HepG2 (cell line): ENCODE results near the gene NR2F1-AS1. TPM values are rescaled to one million over a fixed set of nuclear protein-coding genes. Genes with fewer than 3 reads are reported as not detected.

Source experiments
- ATAC-seq: fragments of 200-7000 bp; cut with Tn5 transposase; 3 replicates; pipeline ENCODE4 v1.9.1; 2020; ENCODE audit warnings: mild to moderate bottlenecking, moderate library complexity
- BruUV-seq: library from RNA; stranded (reverse); fragments of 400-500 nt; replicated peaks from 2 replicates; lab custom pipeline; 2021; lab: Mats Ljungman, UMichigan
- CTCF ChIA-PET: fragments of 300-600 bp; formaldehyde crosslinking; extraction: SDS; loops from one replicate; lab custom pipeline; 2021; ENCODE audit warnings: low total read pairs, inconsistent platforms, low intra/inter-chr PET ratio; lab: Yijun Ruan, JAX
- POLR2A ChIA-PET: fragments of 350-600 bp; sonication (Branson Sonifier 250); formaldehyde crosslinking; loops from one replicate; lab custom pipeline; 2020; ENCODE audit warnings: antibody characterized with exemption, inconsistent platforms; lab: Yijun Ruan, JAX
- DNase-seq: peaks from one replicate; pipeline ENCODE4 v3.0.0-alpha.2; 2015; ENCODE audit warnings: low spot score
- FAIRE-seq: peaks from 3 replicates; lab custom pipeline; 2011; peaks lifted over from hg19 to GRCh38; lab: Jason Lieb, UNC
- H2AFZ ChIP-seq: one replicate; pipeline ENCODE4 v1.6.1; 2011; ENCODE audit warnings: low read length, inconsistent platforms
- H3K27ac ChIP-seq: fragments of 300-600 bp; 3 replicates; pipeline ENCODE4 v1.8.0; 2011; ENCODE audit warnings: mixed run types, mild to moderate bottlenecking, mixed read lengths, low read length, inconsistent platforms; ENCODE audit not compliant: insufficient read depth; ENCODE audit errors: extremely low read length
- H3K27me3 ChIP-seq, 2 experiments: fragments of 200-600 bp in 1 of 2; 2 replicates in 1 of 2; 3 replicates in 1 of 2; pipeline versions ENCODE4 v1.6.0 to v1.8.0; 2011; ENCODE audit warnings: low read length in 2 of 2, mild to moderate bottlenecking in 2 of 2, moderate library complexity in 2 of 2, inconsistent platforms in 1 of 2; ENCODE audit not compliant: insufficient read depth in 2 of 2, control insufficient read depth in 1 of 2
- H3K36me3 ChIP-seq, 2 experiments: fragments of 200-600 bp in 1 of 2; replicated peaks in 1 of 2; 2 replicates in 1 of 2; 3 replicates in 1 of 2; pipeline versions ENCODE4 v1.5.1 to v1.8.0; 2011; ENCODE audit warnings: low read length in 2 of 2, inconsistent platforms in 1 of 2; ENCODE audit not compliant: insufficient read depth in 2 of 2, control insufficient read depth in 1 of 2
- H3K4me1 ChIP-seq: 2 replicates; pipeline ENCODE4 v1.5.1; 2012; ENCODE audit warnings: low read length, inconsistent platforms; ENCODE audit not compliant: insufficient read depth
- H3K4me2 ChIP-seq: 2 replicates; pipeline ENCODE4 v1.6.0; 2011; ENCODE audit warnings: low read depth, low read length, inconsistent platforms
- H3K4me3 ChIP-seq, 3 experiments: fragments of 200-600 bp in 1 of 3; sonication (generic), shearing (Covaris generic) in 1 of 3; replicated peaks in 1 of 3; 2 replicates each; pipeline ENCODE4 v1.5.1; 2011 to 2016; ENCODE audit warnings: low read length in 3 of 3, inconsistent platforms in 2 of 3, low read depth in 2 of 3, mild to moderate bottlenecking in 2 of 3, control low read depth in 1 of 3, mixed read lengths in 1 of 3; ENCODE audit not compliant: insufficient read depth in 1 of 3
- H3K79me2 ChIP-seq: one replicate; pipeline ENCODE4 v1.6.1; 2011; ENCODE audit warnings: low read length, inconsistent platforms; ENCODE audit not compliant: insufficient read depth
- H3K9ac ChIP-seq: 2 replicates; pipeline ENCODE4 v1.6.0; 2011; ENCODE audit warnings: mild to moderate bottlenecking, low read depth, low read length, inconsistent platforms; ENCODE audit not compliant: insufficient read depth
- H3K9me3 ChIP-seq: 2 replicates; pipeline ENCODE4 v1.5.1; 2012; ENCODE audit warnings: mild to moderate bottlenecking, low read length
- H4K20me1 ChIP-seq: 2 replicates; pipeline ENCODE4 v1.6.0; 2011; ENCODE audit warnings: inconsistent platforms, mild to moderate bottlenecking, low read length, moderate library complexity; ENCODE audit not compliant: insufficient read depth
- ARID4A ChIP-seq: sonication (generic); formaldehyde crosslinking; IDR thresholded peaks from 2 replicates; pipeline ENCODE4 v1.5.0; 2020; ENCODE audit warnings: mild to moderate bottlenecking, missing genetic modification reagents, borderline replicate concordance
- FOXO1 ChIP-seq: sonication (generic); formaldehyde crosslinking; IDR thresholded peaks from 2 replicates; pipeline ENCODE4 v1.4.0; 2020; ENCODE audit warnings: missing genetic modification reagents
- MLX ChIP-seq: IDR thresholded peaks from 2 replicates; pipeline ENCODE4 v1.6.1; 2016
- PATZ1 ChIP-seq: sonication (generic); formaldehyde crosslinking; IDR thresholded peaks from 2 replicates; pipeline ENCODE4 v1.4.0; 2020; ENCODE audit warnings: missing genetic modification reagents
- PHF8 ChIP-seq: sonication (generic); formaldehyde crosslinking; IDR thresholded peaks from 2 replicates; pipeline ENCODE4 v1.5.0; 2020; ENCODE audit warnings: missing genetic modification reagents
- ZC3H13 ChIP-seq: sonication (generic); formaldehyde crosslinking; IDR thresholded peaks from 2 replicates; pipeline ENCODE4 v1.8.1; 2023; ENCODE audit warnings: mild to moderate bottlenecking, missing genetic modification reagents, moderate library complexity
- ZNF543 ChIP-seq: sonication (generic); formaldehyde crosslinking; IDR thresholded peaks from 2 replicates; pipeline ENCODE4 v1.4.0; 2020; ENCODE audit warnings: mild to moderate bottlenecking, missing genetic modification reagents
- WGBS: methylation state at CpG from one replicate; pipeline ENCODE4 v1.1.6; 2017; ENCODE audit warnings: low lambda C conversion rate; 5-methylcytosine and 5-hydroxymethylcytosine counted together
- in situ Hi-C: cut with HindIII; loops from 2 replicates; pipeline ENCODE4 v1.10.0; 2017; ENCODE audit warnings: low pct_unique_long_range_greater_than_20kb; ENCODE audit not compliant: extremely low pct_ligation_motif_present
- intact Hi-C: fragments of 100-400 bp; cut with micrococcal nuclease; formaldehyde crosslinking; loops from one replicate; pipeline ENCODE4 v1.10.0; 2022; ENCODE audit not compliant: unreplicated experiment
- polyA plus RNA-seq, 8 experiments: library from polyadenylated mRNA; depleted of rRNA in 3 of 8; stranded (reverse) in 7 of 8; unstranded in 1 of 8; fragments of >200 nt; fragmentation: Illumina TruSeq in 4 of 8; extraction: Trizol in 4 of 8; gene quantifications; 2 replicates each; pipeline versions ENCODE4 v1.2.1 to v1.2.3, GENCODE V29; 2011 to 2016; ENCODE audit warnings: low read depth in 4 of 8, missing spikeins in 1 of 8, mixed read lengths in 1 of 8; ENCODE audit not compliant: insufficient read depth in 1 of 8
- total RNA-seq, 5 experiments: library from RNA; depleted of rRNA; stranded (reverse); fragments of >200 nt; fragmentation: Illumina TruSeq; extraction: Trizol; gene quantifications; 2 replicates each; pipeline ENCODE4 v1.2.3, GENCODE V29; 2016; ENCODE audit warnings: low read depth in 1 of 5

The NR2F1-AS1 gene
- total and polyA plus RNA-seq, 2 of the 13 experiments (the other 11 are each of a cell fraction or from before 2014, with no cell fraction given) = 2.8 TPM

GRCh38 chr5:93584596-93585040, 3.6 kb upstream of the NR2F1-AS1 start:
- peaks cover 4 to 17% of the 10 kb centered on the region in 2 experiments; a peak in 2 of 5 replicates for H3K36me3 ChIP-seq
- peak overlapping the region; percentile 90 to 96 (median 95); a peak in 5 of 6 replicates for H3K4me3 ChIP-seq
- peaks cover 1 to 9% of the 10 kb centered on the region in 2 experiments; a peak in 1 of 5 replicates for H3K27me3 ChIP-seq
- peak overlapping the region; percentile 86; the same call in 1 of the 2 replicates for H3K9ac ChIP-seq
- FAIRE-seq (no peak), ATAC-seq (no peak), DNase-seq (no peak)
- TF ChIP-seq MLX (CRISPR knock-in tag) (no peak), PATZ1 (CRISPR knock-in tag) (peak; percentile 75; the same call in 1 of the 2 replicates), ZC3H13 (0 out of 2 replicates have a peak, but pooled peaks have one; percentile 5), FOXO1 (CRISPR knock-in tag) (no peak), ZNF543 (CRISPR knock-in tag) (no peak), PHF8 (0 out of 2 replicates have a peak, but pooled peaks have one; percentile 11), ARID4A (CRISPR knock-in tag) (0 out of 2 replicates have a peak, but pooled peaks have one; percentile 4)
- no peak overlapping the region for H3K4me2 ChIP-seq
- ChIA-PET POLR2A (no interaction called here), CTCF (no interaction called here)
- WGBS = 2% methylated on average over 35 of the region's 48 CpGs
- no peak overlapping the region for H2AFZ ChIP-seq
- peak overlapping the region; percentile 92 for H3K27ac ChIP-seq
- in situ Hi-C loops (loop anchor here (5.0 to 10.0 kb wide), 3 partner anchors 208 to 697 kb away; no protein-coding TSS in a partner anchor), intact Hi-C loops (loop anchor here (5.0 kb wide), 5 partner anchors 318 to 657 kb away; a partner anchor contains a TSS)
- peaks cover 48% of the 10 kb centered on the region for H3K79me2 ChIP-seq
- peaks cover 30% of the 10 kb centered on the region for H3K4me1 ChIP-seq
- BruUV-seq = no TSS peak
- H4K20me1 ChIP-seq = peaks cover 29% of the 10 kb centered on the region
- H3K9me3 ChIP-seq = no peaks in the 10 kb centered on the region
